ENCODE measurements around the gene EVI5.

DNA sequence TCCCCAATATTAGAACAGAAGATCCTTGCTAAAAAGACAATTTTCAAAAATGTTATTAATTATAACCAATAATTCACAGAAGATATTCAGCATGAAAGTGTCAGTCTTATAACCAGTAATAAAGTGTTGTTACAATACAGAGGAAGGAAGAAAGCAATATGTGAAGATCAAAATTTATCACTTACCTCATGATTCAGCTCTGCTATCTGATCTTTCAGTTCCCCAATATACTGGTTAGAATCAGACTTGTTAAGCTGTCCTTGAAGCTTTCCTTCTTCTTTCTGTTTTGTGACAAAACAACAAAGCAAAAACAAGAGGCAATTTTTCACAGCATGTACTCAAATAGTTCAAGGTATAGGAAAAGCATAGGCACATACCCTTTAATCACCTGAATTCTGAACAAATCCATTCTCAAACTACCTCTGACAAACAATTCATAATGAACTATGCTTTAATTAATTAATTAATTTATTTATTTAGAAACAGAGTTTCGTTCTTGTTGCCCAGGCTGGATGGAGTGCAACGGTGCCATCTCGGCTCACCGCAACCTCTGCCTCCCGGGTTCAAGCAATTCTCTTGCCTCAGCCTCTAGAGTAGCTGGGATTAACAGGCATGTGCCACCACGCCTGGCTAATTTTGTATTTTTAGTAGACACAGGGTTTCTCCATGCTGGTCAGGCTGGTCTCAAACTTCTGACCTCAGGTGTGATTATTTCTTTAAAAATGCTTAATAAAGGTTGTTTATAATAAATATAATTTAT is 221.3 kb downstream of the EVI5 start:
- TF ChIP-seq POLR2A (IDR thresholded peaks at IDR 0.05), result no peak
- TF ChIP-seq, protein P1, sequence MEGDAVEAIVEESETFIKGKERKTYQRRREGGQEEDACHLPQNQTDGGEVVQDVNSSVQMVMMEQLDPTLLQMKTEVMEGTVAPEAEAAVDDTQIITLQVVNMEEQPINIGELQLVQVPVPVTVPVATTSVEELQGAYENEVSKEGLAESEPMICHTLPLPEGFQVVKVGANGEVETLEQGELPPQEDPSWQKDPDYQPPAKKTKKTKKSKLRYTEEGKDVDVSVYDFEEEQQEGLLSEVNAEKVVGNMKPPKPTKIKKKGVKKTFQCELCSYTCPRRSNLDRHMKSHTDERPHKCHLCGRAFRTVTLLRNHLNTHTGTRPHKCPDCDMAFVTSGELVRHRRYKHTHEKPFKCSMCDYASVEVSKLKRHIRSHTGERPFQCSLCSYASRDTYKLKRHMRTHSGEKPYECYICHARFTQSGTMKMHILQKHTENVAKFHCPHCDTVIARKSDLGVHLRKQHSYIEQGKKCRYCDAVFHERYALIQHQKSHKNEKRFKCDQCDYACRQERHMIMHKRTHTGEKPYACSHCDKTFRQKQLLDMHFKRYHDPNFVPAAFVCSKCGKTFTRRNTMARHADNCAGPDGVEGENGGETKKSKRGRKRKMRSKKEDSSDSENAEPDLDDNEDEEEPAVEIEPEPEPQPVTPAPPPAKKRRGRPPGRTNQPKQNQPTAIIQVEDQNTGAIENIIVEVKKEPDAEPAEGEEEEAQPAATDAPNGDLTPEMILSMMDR (IDR thresholded peaks at IDR 0.05), result no peak
- TF ChIP-seq EP300 (IDR thresholded peaks at IDR 0.05), result no peak

Measured in tibial nerve (tissue), 4 donors.